Fibroblast of mammary gland (primary cell): Measurements from ENCODE around the gene ANKRD39.
A peak's percentile ranks its signal among the peaks of the same experiment; 100 is the strongest.

Source experiments
- DNase-seq: peaks from one replicate; pipeline ENCODE4 v3.0.0-alpha.2; 2010; ENCODE audit warnings: low read depth
- H3K4me3 ChIP-seq: 2 replicates; pipeline ENCODE4 v1.5.1; 2011; ENCODE audit warnings: low read depth, mild to moderate bottlenecking, low read length, moderate library complexity; ENCODE audit not compliant: control insufficient read depth
- TF ChIP-seq, protein P1 (sequence below): conservative IDR thresholded peaks from 2 replicates; pipeline ENCODE4 v1.5.1; 2011; ENCODE audit warnings: low read depth, low read length, inconsistent platforms; ENCODE audit not compliant: control insufficient read depth, insufficient read depth

Gene ANKRD39

GRCh38 chr2:96857667-96858372 is at the start of gene ANKRD39:
Gene ANKRD39 (minus strand): TSS chr2:96858016. CDS start chr2:96857987, 29 bp downstream.
- H3K4me3 ChIP-seq = peak within 1 kb of the TSS; percentile 72
- peak; percentile 97 for DNase-seq
- TF ChIP-seq, protein P1, sequence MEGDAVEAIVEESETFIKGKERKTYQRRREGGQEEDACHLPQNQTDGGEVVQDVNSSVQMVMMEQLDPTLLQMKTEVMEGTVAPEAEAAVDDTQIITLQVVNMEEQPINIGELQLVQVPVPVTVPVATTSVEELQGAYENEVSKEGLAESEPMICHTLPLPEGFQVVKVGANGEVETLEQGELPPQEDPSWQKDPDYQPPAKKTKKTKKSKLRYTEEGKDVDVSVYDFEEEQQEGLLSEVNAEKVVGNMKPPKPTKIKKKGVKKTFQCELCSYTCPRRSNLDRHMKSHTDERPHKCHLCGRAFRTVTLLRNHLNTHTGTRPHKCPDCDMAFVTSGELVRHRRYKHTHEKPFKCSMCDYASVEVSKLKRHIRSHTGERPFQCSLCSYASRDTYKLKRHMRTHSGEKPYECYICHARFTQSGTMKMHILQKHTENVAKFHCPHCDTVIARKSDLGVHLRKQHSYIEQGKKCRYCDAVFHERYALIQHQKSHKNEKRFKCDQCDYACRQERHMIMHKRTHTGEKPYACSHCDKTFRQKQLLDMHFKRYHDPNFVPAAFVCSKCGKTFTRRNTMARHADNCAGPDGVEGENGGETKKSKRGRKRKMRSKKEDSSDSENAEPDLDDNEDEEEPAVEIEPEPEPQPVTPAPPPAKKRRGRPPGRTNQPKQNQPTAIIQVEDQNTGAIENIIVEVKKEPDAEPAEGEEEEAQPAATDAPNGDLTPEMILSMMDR = peak; percentile 38

DNA sequence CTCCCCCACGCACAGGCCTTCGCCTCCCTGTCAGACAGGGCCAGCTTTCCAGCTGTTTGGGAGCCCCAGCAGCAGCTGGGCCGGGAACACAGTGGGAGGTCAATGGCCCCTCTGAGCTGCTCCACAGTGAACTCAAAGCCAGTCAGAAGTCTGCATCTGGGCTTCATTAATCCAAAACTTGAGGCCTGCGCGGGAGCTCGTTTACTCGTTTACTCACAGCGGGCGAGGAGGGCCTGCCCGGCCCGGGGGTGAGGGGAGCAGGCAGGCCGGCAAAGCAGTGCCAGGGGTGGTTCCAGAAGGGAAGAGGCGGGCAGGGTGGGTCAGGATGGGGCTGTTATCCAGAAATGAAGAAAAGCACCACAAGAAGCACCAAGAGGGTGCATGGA is 48.9 kb upstream of the ANKRD39 start:
- TF ChIP-seq, protein P1 = no peak
- no peak overlapping the region for H3K4me3 ChIP-seq
- DNase-seq = peak; percentile 58

- DNase-seq = no peak
- TF ChIP-seq, protein P1 = no peak
- H3K4me3 ChIP-seq = no peak overlapping the region
These were observed 46.0 kb upstream of the ANKRD39 start for GRCh38 chr2:96903815-96904214.

DNA sequence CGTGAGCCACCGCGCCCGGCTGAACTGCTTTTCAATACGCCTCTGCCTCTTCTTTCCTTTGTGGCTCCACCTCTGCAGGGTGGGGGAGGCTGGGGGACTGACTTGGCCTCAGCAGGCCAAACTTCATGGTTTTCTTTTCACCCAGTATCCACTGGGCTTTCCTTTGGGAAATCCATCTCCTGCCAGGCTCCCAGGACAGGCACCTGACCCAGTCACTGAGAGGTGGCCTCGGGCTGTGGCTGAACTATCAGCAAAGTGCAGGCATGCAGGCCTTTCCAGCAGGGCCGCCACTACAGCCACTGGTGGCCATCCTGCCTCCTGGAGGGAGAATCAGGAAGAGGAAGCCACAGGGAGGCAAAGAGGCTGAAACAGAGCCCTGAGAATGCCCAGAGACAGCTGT is 45.5 kb upstream of the ANKRD39 start:
- no peak for DNase-seq
- TF ChIP-seq, protein P1 = no peak
- H3K4me3 ChIP-seq = no peak overlapping the region

- H3K4me3 ChIP-seq = no peak overlapping the region
- TF ChIP-seq, protein P1 = no peak
- no peak for DNase-seq
These were observed 42.4 kb upstream of the ANKRD39 start for GRCh38 chr2:96900237-96900636.

- TF ChIP-seq, protein P1 = no peak
- H3K4me3 ChIP-seq = no peak overlapping the region
- no peak for DNase-seq
These were observed 41.6 kb upstream of the ANKRD39 start for GRCh38 chr2:96899413-96899741.
